Measurements from ENCODE around the gene DTL. TPM values are rescaled to one million over a fixed set of nuclear protein-coding genes. Genes with fewer than 3 reads are reported as not detected.

The DTL gene
- total and polyA plus RNA-seq, 5 donors: 0.09 to 0.85 (median 0.29) TPM

DNA sequence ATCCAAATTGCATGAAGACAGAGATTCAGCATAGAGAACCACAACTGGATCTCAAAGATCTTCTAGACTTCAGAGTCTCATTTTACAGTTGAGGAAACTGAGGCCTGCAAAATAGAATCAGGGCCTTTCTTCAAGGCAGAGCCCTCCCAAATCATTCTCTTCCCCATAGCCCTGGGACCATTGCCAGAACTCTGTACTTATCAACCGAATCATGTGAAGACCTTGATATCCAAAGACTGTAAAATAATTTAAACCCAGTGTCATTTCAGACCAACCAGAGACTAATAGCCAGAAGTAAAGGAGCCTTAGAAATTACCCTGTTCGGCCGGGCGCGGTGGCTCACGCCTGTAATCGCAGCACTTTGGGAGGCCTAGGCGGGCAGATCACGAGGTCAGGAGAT is 90.1 kb downstream of the DTL start:
- no peak for ATAC-seq
- WGBS: 94% methylated on average over 9 of the region's 9 CpGs
- H3K4me1 ChIP-seq (ENCODE audit: control insufficient read depth, insufficient read depth, low read length): no peaks in the 10 kb centered on the region
- no peaks in the 10 kb centered on the region for H3K9me3 ChIP-seq (ENCODE audit: control insufficient read depth, low read length)
- no peaks in the 10 kb centered on the region for H3K27me3 ChIP-seq (ENCODE audit: control insufficient read depth, insufficient read depth)
- H3K4me3 ChIP-seq (ENCODE audit: low read length): no peak overlapping the region
- no peak overlapping the region for H3K27ac ChIP-seq (ENCODE audit: low read length)
- DNase-seq: no peak
- intact Hi-C loops (cut with DNase I): no loop called here

DNA sequence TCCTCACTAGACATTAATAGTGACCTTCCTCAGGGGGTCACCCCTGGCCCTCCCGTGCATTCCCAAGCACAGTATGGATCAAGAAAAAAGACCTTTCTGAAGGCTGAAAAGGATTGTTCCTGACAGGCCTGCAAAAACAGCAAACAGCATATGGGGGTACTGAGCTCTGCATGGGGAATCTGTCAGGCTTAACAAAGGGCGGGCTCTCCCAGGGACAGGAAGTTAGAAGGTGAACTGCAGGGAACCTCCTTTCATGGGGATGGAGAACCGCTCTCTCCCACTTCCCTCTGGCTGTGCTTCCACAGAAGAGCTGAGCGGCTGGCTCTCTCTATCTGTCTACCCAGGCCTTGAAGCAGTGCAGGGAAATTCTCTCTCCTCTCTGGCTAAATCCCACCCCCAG is 91.7 kb downstream of the DTL start:
- H3K9me3 ChIP-seq (ENCODE audit: control insufficient read depth, low read length): no peaks in the 10 kb centered on the region
- no peaks in the 10 kb centered on the region for H3K4me1 ChIP-seq (ENCODE audit: control insufficient read depth, insufficient read depth, low read length)
- no peak overlapping the region for H3K27ac ChIP-seq (ENCODE audit: low read length)
- ATAC-seq (no peak), DNase-seq (no peak)
- H3K4me3 ChIP-seq (ENCODE audit: low read length): no peak overlapping the region
- WGBS: 85% methylated on average over 4 of the region's 4 CpGs
- no peaks in the 10 kb centered on the region for H3K27me3 ChIP-seq (ENCODE audit: control insufficient read depth, insufficient read depth)
- intact Hi-C loops (cut with DNase I): no loop called here

DNA sequence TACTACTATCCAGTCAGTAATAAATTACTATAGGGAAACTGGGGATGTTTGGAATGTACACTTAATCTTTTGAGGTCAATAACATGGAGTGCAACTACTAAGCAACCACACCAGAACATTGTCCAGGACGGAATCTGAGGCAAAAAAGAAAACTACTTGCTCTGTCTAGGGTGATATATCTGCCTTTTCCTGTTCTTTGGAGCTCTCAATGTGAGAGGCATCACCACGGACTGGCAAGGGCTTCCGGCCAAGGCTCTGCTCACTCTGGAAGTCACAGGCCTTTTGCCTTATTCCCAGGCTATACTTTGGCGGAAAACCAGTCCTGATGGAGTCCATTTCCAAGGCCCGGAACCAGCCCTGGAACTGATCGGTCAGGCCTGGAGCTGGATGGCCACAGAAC is 94.2 kb downstream of the DTL start:
- intact Hi-C loops (cut with DNase I): no loop called here
- ATAC-seq: no peak
- H3K27ac ChIP-seq (ENCODE audit: low read length): no peak overlapping the region
- H3K4me3 ChIP-seq (ENCODE audit: low read length): no peak overlapping the region
- DNase-seq: no peak
- no peaks in the 10 kb centered on the region for H3K9me3 ChIP-seq (ENCODE audit: control insufficient read depth, low read length)
- H3K4me1 ChIP-seq (ENCODE audit: control insufficient read depth, insufficient read depth, low read length): no peaks in the 10 kb centered on the region
- no peaks in the 10 kb centered on the region for H3K27me3 ChIP-seq (ENCODE audit: control insufficient read depth, insufficient read depth)
- WGBS: 95% methylated on average over 6 of the region's 6 CpGs

DNA sequence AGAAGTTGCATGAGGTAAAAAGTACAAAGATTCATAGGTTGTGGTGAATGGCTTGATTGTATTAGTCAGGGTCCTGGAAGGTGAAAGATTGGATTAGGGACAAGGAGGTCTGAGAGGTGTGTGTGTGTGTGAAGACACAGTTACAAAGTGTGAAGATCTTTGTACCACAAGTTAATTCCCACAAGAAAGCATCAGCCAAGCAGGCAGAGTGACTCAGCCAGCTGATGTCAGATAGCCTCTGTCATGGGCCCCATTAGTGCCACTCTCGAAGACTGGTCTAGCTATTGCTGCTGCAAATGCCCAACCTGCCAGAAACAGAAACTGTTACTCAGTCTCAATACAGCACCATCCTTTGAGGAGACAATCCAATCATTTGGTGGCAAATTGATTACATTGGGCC is 96.5 kb downstream of the DTL start:
- no peak overlapping the region for H3K4me3 ChIP-seq (ENCODE audit: low read length)
- H3K9me3 ChIP-seq (ENCODE audit: control insufficient read depth, low read length): no peaks in the 10 kb centered on the region
- H3K27me3 ChIP-seq (ENCODE audit: control insufficient read depth, insufficient read depth): no peaks in the 10 kb centered on the region
- H3K4me1 ChIP-seq (ENCODE audit: control insufficient read depth, insufficient read depth, low read length): no peaks in the 10 kb centered on the region
- WGBS: 83% methylated on average over 1 of the region's 1 CpG
- H3K27ac ChIP-seq (ENCODE audit: low read length): no peak overlapping the region
- ATAC-seq (no peak), DNase-seq (no peak)
- intact Hi-C loops (cut with DNase I): no loop called here

DNA sequence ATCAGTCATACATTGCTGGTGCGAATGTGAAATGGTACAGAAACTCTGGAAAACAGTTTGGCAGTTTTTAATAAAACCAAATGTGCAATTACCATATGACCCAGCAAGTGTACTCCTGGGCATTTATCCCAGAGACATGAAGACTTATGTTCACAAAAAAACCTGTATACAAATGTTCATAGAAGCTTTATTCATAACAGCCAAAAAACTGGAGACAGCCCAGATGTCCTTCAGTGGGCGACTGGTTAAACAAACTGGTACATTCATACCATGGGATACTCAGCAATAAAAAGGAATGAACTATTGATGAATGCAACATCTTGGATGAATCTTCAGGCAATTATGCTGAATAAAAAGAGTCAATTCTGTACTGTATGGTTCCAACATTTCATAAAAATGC is 97.8 kb downstream of the DTL start:
- Histone ChIP-seq H3K27me3 (ENCODE audit: control insufficient read depth, insufficient read depth) (no peaks in the 10 kb centered on the region), H3K4me1 (ENCODE audit: control insufficient read depth, insufficient read depth, low read length) (no peaks in the 10 kb centered on the region), H3K27ac (ENCODE audit: low read length) (no peak overlapping the region), H3K9me3 (ENCODE audit: control insufficient read depth, low read length) (no peaks in the 10 kb centered on the region), H3K4me3 (ENCODE audit: low read length) (no peak overlapping the region)
- 93% methylated on average over 2 of the region's 2 CpGs for WGBS
- ATAC-seq: no peak
- no peak for DNase-seq
- intact Hi-C loops (cut with DNase I): no loop called here

DNA sequence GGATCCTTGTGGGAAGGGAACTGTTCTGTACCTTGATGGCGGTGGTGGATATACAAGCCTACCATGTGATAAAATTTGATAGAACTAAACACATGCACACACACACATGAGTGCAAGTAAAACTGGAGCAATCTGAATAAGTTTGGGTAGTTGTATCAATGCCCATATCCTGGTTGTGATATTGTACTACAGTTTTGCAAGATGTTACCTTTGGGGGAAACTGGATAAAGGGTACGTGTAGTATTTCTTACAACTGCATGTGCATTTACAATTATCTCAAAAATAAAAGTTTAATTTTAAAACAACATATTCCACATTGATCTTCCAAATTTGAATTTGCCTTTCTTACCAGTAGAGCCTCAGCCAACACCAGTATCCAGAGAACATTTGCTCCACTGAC is 99.6 kb downstream of the DTL start:
- Histone ChIP-seq H3K4me1 (ENCODE audit: control insufficient read depth, insufficient read depth, low read length) (no peaks in the 10 kb centered on the region), H3K9me3 (ENCODE audit: control insufficient read depth, low read length) (no peaks in the 10 kb centered on the region), H3K4me3 (ENCODE audit: low read length) (no peak overlapping the region), H3K27ac (ENCODE audit: low read length) (no peak overlapping the region), H3K27me3 (ENCODE audit: control insufficient read depth, insufficient read depth) (no peaks in the 10 kb centered on the region)
- DNase-seq: no peak
- intact Hi-C loops (cut with DNase I): no loop called here
- 99% methylated on average over 2 of the region's 2 CpGs for WGBS
- ATAC-seq: no peak

DNA sequence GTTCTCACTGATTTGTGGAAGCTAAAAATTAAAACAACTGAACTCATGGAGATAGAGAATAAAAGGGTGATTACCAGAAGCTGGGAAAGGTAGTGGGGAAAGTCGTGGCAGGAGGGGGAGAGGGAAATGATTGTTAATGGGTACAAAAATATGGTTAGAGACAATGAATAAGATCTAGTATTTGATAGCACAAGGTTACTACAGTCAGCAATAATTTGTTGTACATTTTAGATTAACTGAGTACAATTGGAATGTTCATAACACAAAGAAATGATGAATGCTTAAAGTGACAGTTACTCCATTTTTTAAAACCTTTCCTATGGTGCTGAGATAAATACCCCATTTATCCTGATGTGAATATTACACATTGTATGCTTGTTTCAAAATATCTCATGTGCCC is 102.3 kb downstream of the DTL start:
- Histone ChIP-seq H3K9me3 (ENCODE audit: control insufficient read depth, low read length) (no peaks in the 10 kb centered on the region), H3K27ac (ENCODE audit: low read length) (no peak overlapping the region), H3K4me3 (ENCODE audit: low read length) (no peak overlapping the region), H3K4me1 (ENCODE audit: control insufficient read depth, insufficient read depth, low read length) (no peaks in the 10 kb centered on the region), H3K27me3 (ENCODE audit: control insufficient read depth, insufficient read depth) (no peaks in the 10 kb centered on the region)
- DNase-seq: no peak
- 91% methylated on average over 1 of the region's 1 CpG for WGBS
- intact Hi-C loops (cut with DNase I): no loop called here
- no peak for ATAC-seq

DNA sequence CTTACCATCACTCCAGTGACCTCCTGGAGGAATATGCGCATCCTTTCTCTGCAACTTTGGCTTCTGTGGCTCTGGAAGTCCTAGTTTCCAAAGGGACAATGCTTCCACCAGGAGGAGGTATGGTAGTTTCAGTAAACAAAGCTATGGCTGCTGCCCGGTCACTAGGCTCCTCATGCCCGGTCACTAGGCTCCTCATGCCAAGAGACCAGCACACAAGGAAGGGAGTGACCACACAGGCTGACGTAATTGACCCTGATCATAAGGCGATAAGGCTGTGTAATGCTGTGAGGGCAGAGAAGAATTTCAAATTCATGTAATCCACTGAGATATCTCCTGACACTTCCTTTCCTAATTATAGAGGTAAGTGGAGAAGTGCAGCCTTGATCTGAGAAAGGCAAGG is 102.9 kb downstream of the DTL start:
- WGBS: 74% methylated on average over 5 of the region's 5 CpGs
- Histone ChIP-seq H3K27me3 (ENCODE audit: control insufficient read depth, insufficient read depth) (no peaks in the 10 kb centered on the region), H3K4me1 (ENCODE audit: control insufficient read depth, insufficient read depth, low read length) (no peaks in the 10 kb centered on the region), H3K27ac (ENCODE audit: low read length) (no peak overlapping the region), H3K4me3 (ENCODE audit: low read length) (no peak overlapping the region), H3K9me3 (ENCODE audit: control insufficient read depth, low read length) (no peaks in the 10 kb centered on the region)
- ATAC-seq: peak; percentile 45 to 64
- no peak for DNase-seq
- intact Hi-C loops (cut with DNase I): no loop called here

DNA sequence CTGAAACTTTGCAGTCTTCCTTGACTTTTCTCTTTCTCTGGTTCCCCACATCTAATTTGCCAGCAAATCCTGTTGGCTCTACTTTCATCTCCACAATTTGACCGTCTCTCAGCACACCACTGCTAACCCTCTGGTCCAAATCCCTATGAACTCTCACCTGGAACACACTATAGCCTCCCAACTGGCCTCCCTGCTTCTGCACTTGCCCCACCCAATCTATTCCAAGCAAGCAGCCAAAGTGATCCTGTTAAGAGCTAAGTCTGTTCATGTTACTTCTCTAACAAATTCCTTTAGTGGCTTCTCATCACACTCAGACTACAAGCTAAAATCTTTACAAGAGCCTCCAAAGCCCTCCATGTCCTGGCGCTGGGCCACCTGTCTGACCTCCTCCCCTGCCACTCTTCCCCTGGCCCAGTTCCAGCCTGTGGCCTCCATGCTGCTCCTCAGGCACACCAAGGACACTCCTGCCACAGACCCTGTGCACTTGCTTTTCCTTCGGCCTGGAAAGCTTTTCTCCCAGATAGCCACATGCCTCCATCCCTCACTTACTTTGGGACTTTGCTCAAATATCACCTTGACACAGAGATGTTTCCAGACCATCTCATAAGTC is 104.1 kb downstream of the DTL start:
- Histone ChIP-seq H3K27ac (ENCODE audit: low read length) (no peak overlapping the region), H3K27me3 (ENCODE audit: control insufficient read depth, insufficient read depth) (no peaks in the 10 kb centered on the region), H3K4me1 (ENCODE audit: control insufficient read depth, insufficient read depth, low read length) (no peaks in the 10 kb centered on the region), H3K4me3 (ENCODE audit: low read length) (no peak overlapping the region), H3K9me3 (ENCODE audit: control insufficient read depth, low read length) (no peaks in the 10 kb centered on the region)
- intact Hi-C loops (cut with DNase I): no loop called here
- ATAC-seq (no peak), DNase-seq (peak in 2 of 3 donors; percentile 66 to 67)
- 83% methylated on average over 3 of the region's 3 CpGs for WGBS

DNA sequence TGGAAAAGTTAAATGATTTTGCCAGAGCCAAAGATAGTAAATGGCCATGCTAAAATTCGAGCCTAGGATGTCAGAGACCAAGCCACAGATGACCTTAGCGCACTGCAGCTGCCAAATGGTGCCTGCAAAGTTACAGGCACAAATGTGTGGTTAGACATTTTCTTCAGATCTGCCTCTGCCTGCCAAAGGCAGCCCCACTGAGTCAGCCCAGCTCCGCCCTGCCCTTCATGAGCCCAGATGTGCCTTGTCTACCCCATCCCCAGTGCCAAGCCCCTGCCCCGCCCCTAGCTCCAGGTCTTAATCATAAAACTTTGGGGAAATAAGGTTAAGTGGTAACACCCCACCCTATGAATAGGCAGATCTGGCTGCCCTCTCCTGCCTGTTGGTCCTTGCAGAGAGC is 105.9 kb downstream of the DTL start:
- Histone ChIP-seq H3K27ac (ENCODE audit: low read length) (no peak overlapping the region), H3K4me1 (ENCODE audit: control insufficient read depth, insufficient read depth, low read length) (no peaks in the 10 kb centered on the region), H3K4me3 (ENCODE audit: low read length) (no peak overlapping the region), H3K9me3 (ENCODE audit: control insufficient read depth, low read length) (no peaks in the 10 kb centered on the region), H3K27me3 (ENCODE audit: control insufficient read depth, insufficient read depth) (no peaks in the 10 kb centered on the region)
- intact Hi-C loops (cut with DNase I): no loop called here
- no peak for DNase-seq
- 93% methylated on average over 4 of the region's 4 CpGs for WGBS
- no peak for ATAC-seq

DNA sequence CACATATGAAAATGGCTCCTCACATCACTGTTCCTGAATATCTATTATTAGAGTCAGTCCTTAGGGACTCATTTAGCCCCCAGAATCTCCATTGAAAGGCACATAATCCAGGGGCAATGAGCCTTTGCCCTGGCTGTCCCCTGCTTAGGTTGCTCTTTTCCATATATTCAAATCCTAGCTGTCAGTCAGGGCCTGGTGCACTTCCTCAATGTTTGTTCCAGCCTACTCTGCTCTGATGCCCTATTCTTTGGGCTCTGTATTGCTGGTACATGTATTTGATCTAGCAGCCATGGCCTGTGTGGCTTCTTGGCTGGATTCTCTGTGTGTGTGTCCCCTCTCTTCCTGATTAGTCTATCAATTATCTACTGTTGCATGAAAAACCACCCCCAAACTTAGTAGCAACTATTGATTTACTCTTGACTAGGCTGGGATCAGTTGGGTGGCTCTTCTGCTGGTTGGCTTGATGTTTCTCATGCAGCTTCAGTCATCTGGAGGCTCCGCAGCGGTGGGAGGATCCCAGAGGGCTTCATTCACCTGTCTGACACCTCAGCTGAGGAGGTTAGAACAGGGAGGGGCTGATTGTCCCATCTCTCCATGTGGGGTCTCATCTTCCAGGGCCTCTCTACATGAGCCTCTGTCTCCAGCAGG is 107.5 kb downstream of the DTL start:
- DNase-seq (no peak), ATAC-seq (no peak)
- Histone ChIP-seq H3K27ac (ENCODE audit: low read length) (no peak overlapping the region), H3K4me1 (ENCODE audit: control insufficient read depth, insufficient read depth, low read length) (no peaks in the 10 kb centered on the region), H3K9me3 (ENCODE audit: control insufficient read depth, low read length) (no peaks in the 10 kb centered on the region), H3K4me3 (ENCODE audit: low read length) (no peak overlapping the region), H3K27me3 (ENCODE audit: control insufficient read depth, insufficient read depth) (no peaks in the 10 kb centered on the region)
- 100% methylated on average over 2 of the region's 2 CpGs for WGBS
- intact Hi-C loops (cut with DNase I): no loop called here

DNA sequence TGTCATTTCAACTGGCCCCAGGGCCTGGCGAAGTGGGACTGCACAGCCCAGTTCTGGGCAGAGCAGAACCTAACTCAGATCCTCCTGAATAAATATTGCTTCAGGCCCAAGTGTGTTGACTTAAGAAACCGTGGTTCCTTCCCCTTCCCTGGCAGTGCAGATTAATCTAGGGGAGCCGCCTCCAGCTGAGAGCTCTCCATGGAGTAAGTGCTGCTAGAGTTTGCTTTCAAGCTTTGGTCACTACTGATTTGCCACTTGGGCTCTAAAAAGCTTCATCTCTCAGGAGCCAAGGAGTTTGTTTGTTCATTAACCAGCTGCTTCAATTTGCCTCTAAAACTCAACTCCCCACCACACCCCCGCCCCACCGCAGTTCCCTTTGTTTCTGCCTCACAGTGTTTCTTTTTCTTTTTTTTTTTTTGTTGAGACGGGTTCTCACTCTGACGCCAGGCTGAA is 112.1 kb downstream of the DTL start:
- Histone ChIP-seq H3K27me3 (ENCODE audit: control insufficient read depth, insufficient read depth) (no peaks in the 10 kb centered on the region), H3K4me3 (ENCODE audit: low read length) (no peak overlapping the region), H3K4me1 (ENCODE audit: control insufficient read depth, insufficient read depth, low read length) (no peaks in the 10 kb centered on the region), H3K9me3 (ENCODE audit: control insufficient read depth, low read length) (no peaks in the 10 kb centered on the region), H3K27ac (ENCODE audit: low read length) (no peak overlapping the region)
- intact Hi-C loops (cut with DNase I): no loop called here
- WGBS: 77% methylated on average over 7 of the region's 7 CpGs
- no peak for DNase-seq
- ATAC-seq: peak in 1 of 2 donors; percentile 50
